K562 (cell line): ENCODE data around the gene TMEM234. TPM values are rescaled to one million over a fixed set of nuclear protein-coding genes. Genes with fewer than 3 reads are reported as not detected.

Source experiments
- CC2D1A ChIP-seq: fragments of 450-650 bp; IDR thresholded peaks from 2 replicates; pipeline ENCODE4 v1.6.1; 2017; ENCODE audit warnings: mild to moderate bottlenecking
- CLOCK ChIP-seq: fragments of 250-450 bp; sonication (Bioruptor Pico); IDR thresholded peaks from 2 replicates; pipeline ENCODE4 v1.4.0; 2020; ENCODE audit warnings: mild to moderate bottlenecking, moderate library complexity, borderline replicate concordance
- ETV1 ChIP-seq: fragments of 450-650 bp; conservative IDR thresholded peaks from 2 replicates; pipeline ENCODE4 v1.6.1; 2016; ENCODE audit warnings: missing genetic modification characterization, control low read depth, low read depth, missing compliant biosample characterization
- ETV6 ChIP-seq, 3 experiments: fragments of 150-350 bp in 1 of 3; sonication (generic) in 1 of 3; formaldehyde crosslinking in 1 of 3; IDR thresholded peaks; 2 replicates each; pipeline versions ENCODE4 v1.6.1 to v1.8.0; 2014 to 2022; ENCODE audit warnings: borderline replicate concordance in 2 of 3, low read depth in 2 of 3, antibody characterized with exemption in 1 of 3, low read length in 1 of 3, mild to moderate bottlenecking in 1 of 3, missing genetic modification reagents in 1 of 3
- HDAC6 ChIP-seq: IDR thresholded peaks from 2 replicates; pipeline ENCODE4 v1.6.1; 2012; ENCODE audit warnings: low read depth, mild to moderate bottlenecking, control low read depth, inconsistent platforms, low read length, moderate library complexity
- HLTF ChIP-seq: fragments of 450-650 bp; IDR thresholded peaks from 2 replicates; pipeline ENCODE4 v1.6.1; 2016
- HMGN3 ChIP-seq: IDR thresholded peaks from 2 replicates; pipeline ENCODE4 v1.6.1; 2011; ENCODE audit warnings: borderline replicate concordance, low read depth, mild to moderate bottlenecking, mixed read lengths, low read length; ENCODE audit not compliant: insufficient read length; ENCODE audit errors: extremely low read depth
- MTF1 ChIP-seq: fragments of 250-450 bp; sonication (Bioruptor Pico); IDR thresholded peaks from 2 replicates; pipeline ENCODE4 v1.9.0; 2021; ENCODE audit warnings: moderate library complexity, mild to moderate bottlenecking, inconsistent platforms, borderline replicate concordance
- NFIX ChIP-seq: fragments of 250-450 bp; sonication (Bioruptor Pico); IDR thresholded peaks from 2 replicates; pipeline ENCODE4 v1.4.0; 2020; ENCODE audit warnings: low read depth, mild to moderate bottlenecking, moderate library complexity
- PTTG1 ChIP-seq: fragments of 450-650 bp; IDR thresholded peaks from 2 replicates; pipeline ENCODE4 v1.6.1; 2016; ENCODE audit warnings: low read depth, mild to moderate bottlenecking, missing genetic modification characterization, missing compliant biosample characterization
- RNF2 ChIP-seq: sonication (generic); IDR thresholded peaks from 2 replicates; pipeline ENCODE4 v1.6.1; 2016
- SIX5 ChIP-seq, 2 experiments: IDR thresholded peaks; 2 replicates each; pipeline ENCODE4 v1.6.1; 2011; ENCODE audit warnings: low read length in 2 of 2, borderline replicate concordance in 1 of 2, low read depth in 1 of 2, mild to moderate bottlenecking in 1 of 2, moderate library complexity in 1 of 2; ENCODE audit not compliant: insufficient read depth in 1 of 2
- SMARCA5 ChIP-seq: fragments of 450-650 bp; IDR thresholded peaks from 2 replicates; pipeline ENCODE4 v1.6.1; 2016
- SOX6 ChIP-seq: fragments of 450-650 bp; IDR thresholded peaks from 2 replicates; pipeline ENCODE4 v1.6.1; 2014; ENCODE audit warnings: mild to moderate bottlenecking
- TCF7L2 ChIP-seq: fragments of 150-350 bp; IDR thresholded peaks from 2 replicates; pipeline ENCODE4 v1.6.1; 2016; ENCODE audit warnings: low read depth, mild to moderate bottlenecking, low read length, moderate library complexity
- USF1 ChIP-seq: sonication (generic); formaldehyde crosslinking; IDR thresholded peaks from 2 replicates; pipeline ENCODE4 v1.9.0; 2022; ENCODE audit warnings: mild to moderate bottlenecking, missing genetic modification reagents
- ZBTB2 ChIP-seq: fragments of 450-650 bp; IDR thresholded peaks from 2 replicates; pipeline ENCODE4 v1.6.1; 2016; ENCODE audit warnings: antibody characterized with exemption
- ZNF324 ChIP-seq: fragments of 250-450 bp; sonication (Bioruptor Pico); IDR thresholded peaks from 2 replicates; pipeline ENCODE4 v1.4.0; 2020; ENCODE audit warnings: mild to moderate bottlenecking
- ZNF589 ChIP-seq: fragments of 200-800 bp; sonication (Bioruptor generic); IDR thresholded peaks from 2 replicates; pipeline ENCODE4 v1.6.1; 2016; ENCODE audit warnings: low read depth, missing genetic modification characterization, missing compliant biosample characterization
- ZNF655 ChIP-seq: fragments of 250-450 bp; sonication (Bioruptor Pico); IDR thresholded peaks from 2 replicates; pipeline ENCODE4 v1.5.0; 2021
- polyA plus RNA-seq, 8 experiments: library from polyadenylated mRNA; depleted of rRNA in 4 of 8; stranded (reverse) in 5 of 8; unstranded in 3 of 8; fragments of >200 nt; fragmentation: Nextera tagmentation in 2 of 8; fragmentation: Illumina TruSeq in 1 of 8; extraction: Ambion mirVana in 2 of 8; extraction: Trizol in 1 of 8; gene quantifications; 2 replicates each; pipeline versions ENCODE4 v1.2.1 to v1.2.3, GENCODE V29; 2011 to 2014; ENCODE audit warnings: inconsistent platforms in 1 of 8, missing spikeins in 1 of 8
- total RNA-seq, 7 experiments: library from RNA; depleted of rRNA in 6 of 7; stranded (reverse); fragments of >200 nt in 6 of 7; fragmentation: Illumina TruSeq in 2 of 7; extraction: Trizol in 2 of 7; gene quantifications; 2 replicates each; pipeline versions ENCODE4 v1.2.1 to v1.2.3, GENCODE V29; 2011 to 2021; ENCODE audit warnings: low replicate concordance in 1 of 7
- TF ChIP-seq, protein P1 (sequence below): fragments of 450-650 bp; formaldehyde crosslinking; conservative IDR thresholded peaks from 2 replicates; pipeline ENCODE4 v1.4.0; 2022; ENCODE audit warnings: mild to moderate bottlenecking, missing genetic modification characterization

The TMEM234 gene
- total and polyA plus RNA-seq, 9 of the 15 experiments (the other 6 are each of a cell fraction or from before 2014, with no cell fraction given) = 5.0 to 12.9 (median 7.6) TPM

DNA sequence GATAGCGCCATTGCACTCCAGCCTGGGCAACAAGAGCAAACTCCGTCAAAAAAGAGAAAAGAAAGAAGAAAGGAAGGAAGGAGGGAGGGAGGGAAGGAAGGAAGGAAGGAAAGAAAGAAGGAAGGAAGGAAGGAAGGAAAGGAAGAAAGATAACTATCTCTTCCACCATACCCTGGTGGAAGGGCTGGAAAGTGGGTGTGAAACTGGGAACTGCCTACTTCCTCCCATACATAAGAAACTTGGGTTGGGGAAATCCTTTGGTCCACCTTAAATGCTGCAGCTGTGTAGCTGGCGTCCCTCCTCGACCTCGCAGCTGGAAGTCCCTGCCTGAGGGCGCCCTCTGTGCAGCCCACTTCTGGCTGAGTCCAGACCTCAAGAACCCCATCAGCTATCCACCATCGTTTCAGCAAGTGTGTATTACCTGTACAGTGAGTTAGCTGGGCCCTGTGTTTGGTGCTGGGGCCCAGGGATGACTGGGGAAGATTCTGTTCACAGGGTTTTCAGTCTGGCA, 20.2 kb upstream of the TMEM234 start (continued):
- TF ChIP-seq ZNF655 (no peak), CC2D1A (no peak), RNF2 (no peak), SOX6 (no peak), MTF1 (no peak), CLOCK (CRISPR knock-in tag) (no peak), PTTG1 (no peak), TCF7L2 (no peak), ZNF324 (no peak), ETV1 (tag) (0 out of 2 replicates have a peak, but pooled peaks have one; percentile 20), ZNF589 (CRISPR knock-in tag) (no peak), ZBTB2 (peak; percentile 50; the same call in 1 of the 2 replicates), HDAC6 (no peak), SIX5 (IDR thresholded peaks at IDR 0.05; ENCODE audit: borderline replicate concordance in 1 of 2, insufficient read depth in 1 of 2, low read depth in 1 of 2, low read length in 2 of 2) (no peak), USF1 (CRISPR knock-in tag) (no peak), HLTF (0 out of 2 replicates have a peak, but pooled peaks have one; percentile 56), HMGN3 (no peak), SMARCA5 (peak; percentile 73; the same call in 1 of the 2 replicates), NFIX (CRISPR knock-in tag) (no peak), ETV6 (IDR thresholded peaks at IDR 0.05; ENCODE audit: borderline replicate concordance in 1 of 2, low read depth in 2 of 2, low read length in 1 of 2) (peak in 1 of 2 experiments; percentile 69; a peak in 2 of 4 replicates), ETV6 (CRISPR knock-in tag; IDR thresholded peaks at IDR 0.05; ENCODE audit: borderline replicate concordance) (no peak)
- TF ChIP-seq, protein P1, sequence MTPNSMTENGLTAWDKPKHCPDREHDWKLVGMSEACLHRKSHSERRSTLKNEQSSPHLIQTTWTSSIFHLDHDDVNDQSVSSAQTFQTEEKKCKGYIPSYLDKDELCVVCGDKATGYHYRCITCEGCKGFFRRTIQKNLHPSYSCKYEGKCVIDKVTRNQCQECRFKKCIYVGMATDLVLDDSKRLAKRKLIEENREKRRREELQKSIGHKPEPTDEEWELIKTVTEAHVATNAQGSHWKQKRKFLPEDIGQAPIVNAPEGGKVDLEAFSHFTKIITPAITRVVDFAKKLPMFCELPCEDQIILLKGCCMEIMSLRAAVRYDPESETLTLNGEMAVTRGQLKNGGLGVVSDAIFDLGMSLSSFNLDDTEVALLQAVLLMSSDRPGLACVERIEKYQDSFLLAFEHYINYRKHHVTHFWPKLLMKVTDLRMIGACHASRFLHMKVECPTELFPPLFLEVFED = 0 out of 2 replicates have a peak, but pooled peaks have one; percentile 73
